ENCODE results near the gene CREM. TPM values are rescaled to one million over a fixed set of nuclear protein-coding genes. Genes with fewer than 3 reads are reported as not detected.

The CREM gene
- total and polyA plus RNA-seq, 4 donors, result 26.8 to 44.7 (median 38.3) TPM

GRCh38 chr10:35161906-35162305 is 35.3 kb downstream of the CREM start:
- Histone ChIP-seq H3K4me1 (ENCODE audit: control insufficient read depth in 5 of 5, insufficient read depth in 5 of 5, low read length in 5 of 5) (no peaks in the 10 kb centered on the region), H3K9ac (ENCODE audit: insufficient read depth in 1 of 2, low read length in 2 of 2) (no peak overlapping the region), H3K36me3 (ENCODE audit: control insufficient read depth in 4 of 4, insufficient read depth in 4 of 4, low read length in 4 of 4) (no peaks in the 10 kb centered on the region), H3K4me3 (no peak overlapping the region), H3K27ac (ENCODE audit: low read depth in 1 of 2, low read length in 1 of 2) (no peak overlapping the region), H3K27me3 (ENCODE audit: control insufficient read depth in 3 of 3, insufficient read depth in 3 of 3, low read length in 2 of 3) (no peaks in the 10 kb centered on the region), H3K9me3 (ENCODE audit: control insufficient read depth in 4 of 4, insufficient read depth in 3 of 4, low read length in 3 of 4) (peaks cover 0 to 1% (median 0%) of the 10 kb centered on the region in 4 donors)
- TF ChIP-seq CTCF (IDR thresholded peaks at IDR 0.05; ENCODE audit: control extremely low read depth, extremely low read depth), result no peak
- ATAC-seq (ENCODE audit: insufficient read depth, low FRiP score), result no peak
- 97 to 98% methylated on average over 2 of the region's 2 CpGs for WGBS, 2 donors
- no peak for DNase-seq

- ATAC-seq (ENCODE audit: insufficient read depth, low FRiP score) (no peak), DNase-seq (no peak)
- WGBS, 2 donors, result 44 to 81% methylated on average over 4 of the region's 4 CpGs
- Histone ChIP-seq H3K4me1 (ENCODE audit: control insufficient read depth in 5 of 5, insufficient read depth in 5 of 5, low read length in 5 of 5) (no peaks in the 10 kb centered on the region), H3K4me3 (no peak overlapping the region), H3K27me3 (ENCODE audit: control insufficient read depth in 3 of 3, insufficient read depth in 3 of 3, low read length in 2 of 3) (no peaks in the 10 kb centered on the region), H3K9ac (ENCODE audit: insufficient read depth in 1 of 2, low read length in 2 of 2) (no peak overlapping the region), H3K36me3 (ENCODE audit: control insufficient read depth in 4 of 4, insufficient read depth in 4 of 4, low read length in 4 of 4) (no peaks in the 10 kb centered on the region), H3K9me3 (ENCODE audit: control insufficient read depth in 4 of 4, insufficient read depth in 3 of 4, low read length in 3 of 4) (no peaks in the 10 kb centered on the region), H3K27ac (ENCODE audit: low read depth in 1 of 2, low read length in 1 of 2) (no peak overlapping the region)
- TF ChIP-seq CTCF (IDR thresholded peaks at IDR 0.05; ENCODE audit: control extremely low read depth, extremely low read depth), result no peak
Observed at GRCh38 chr10:35165136-35165535, 38.5 kb downstream of the CREM start.

- H3K27ac ChIP-seq (ENCODE audit: low read depth in 1 of 2, low read length in 1 of 2), result no peak overlapping the region
- no peaks in the 10 kb centered on the region for H3K9me3 ChIP-seq (ENCODE audit: control insufficient read depth in 4 of 4, insufficient read depth in 3 of 4, low read length in 3 of 4)
- ATAC-seq (ENCODE audit: insufficient read depth, low FRiP score) (no peak), DNase-seq (no peak)
- H3K27me3 ChIP-seq (ENCODE audit: control insufficient read depth in 3 of 3, insufficient read depth in 3 of 3, low read length in 2 of 3), result no peaks in the 10 kb centered on the region
- no peaks in the 10 kb centered on the region for H3K36me3 ChIP-seq (ENCODE audit: control insufficient read depth in 4 of 4, insufficient read depth in 4 of 4, low read length in 4 of 4)
- no peak for TF ChIP-seq CTCF (IDR thresholded peaks at IDR 0.05; ENCODE audit: control extremely low read depth, extremely low read depth)
- 98% methylated on average over 2 of the region's 2 CpGs for WGBS, 2 donors
- no peak overlapping the region for H3K9ac ChIP-seq (ENCODE audit: insufficient read depth in 1 of 2, low read length in 2 of 2)
- H3K4me1 ChIP-seq (ENCODE audit: control insufficient read depth in 5 of 5, insufficient read depth in 5 of 5, low read length in 5 of 5), result no peaks in the 10 kb centered on the region
- H3K4me3 ChIP-seq, result no peak overlapping the region
Observed at GRCh38 chr10:35165811-35166210, 39.2 kb downstream of the CREM start.

GRCh38 chr10:35166607-35167006 is 40.0 kb downstream of the CREM start:
- 91 to 92% methylated on average over 6 of the region's 6 CpGs for WGBS, 2 donors
- H3K36me3 ChIP-seq (ENCODE audit: control insufficient read depth in 4 of 4, insufficient read depth in 4 of 4, low read length in 4 of 4), result no peaks in the 10 kb centered on the region
- H3K4me3 ChIP-seq, result no peak overlapping the region
- no peak overlapping the region for H3K9ac ChIP-seq (ENCODE audit: insufficient read depth in 1 of 2, low read length in 2 of 2)
- no peaks in the 10 kb centered on the region for H3K9me3 ChIP-seq (ENCODE audit: control insufficient read depth in 4 of 4, insufficient read depth in 3 of 4, low read length in 3 of 4)
- DNase-seq (no peak), ATAC-seq (ENCODE audit: insufficient read depth, low FRiP score) (no peak)
- H3K27ac ChIP-seq (ENCODE audit: low read depth in 1 of 2, low read length in 1 of 2), result no peak overlapping the region
- peaks cover 0 to 4% (median 0%) of the 10 kb centered on the region in 5 donors for H3K4me1 ChIP-seq (ENCODE audit: control insufficient read depth in 5 of 5, insufficient read depth in 5 of 5, low read length in 5 of 5)
- no peaks in the 10 kb centered on the region for H3K27me3 ChIP-seq (ENCODE audit: control insufficient read depth in 3 of 3, insufficient read depth in 3 of 3, low read length in 2 of 3)
- TF ChIP-seq CTCF (IDR thresholded peaks at IDR 0.05; ENCODE audit: control extremely low read depth, extremely low read depth), result no peak
